Spleen (tissue), 7 donors: ENCODE measurements around the gene SETBP1.

ENCODE experiments used
- CTCF ChIP-seq, 11 experiments: fragments of 200-600 bp in 7 of 11; fragments of 450-650 bp in 4 of 11; sonication (generic) in 4 of 11; IDR thresholded peaks in 8 of 11; conservative IDR thresholded peaks in 3 of 11; 1 replicate in 7 of 11; 2 replicates in 4 of 11; pipeline versions ENCODE4 v1.4.0 to v1.8.0; 2016 to 2021; ENCODE audit warnings: antibody characterized with exemption in 11 of 11, inconsistent platforms in 4 of 11, mild to moderate bottlenecking in 1 of 11
- POLR2A ChIP-seq, 3 donors: fragments of 450-650 bp; IDR thresholded peaks; one replicate each; pipeline ENCODE4 v1.5.1; 2017; ENCODE audit warnings: antibody characterized with exemption in 3 of 3, mild to moderate bottlenecking in 1 of 3
- POLR2AphosphoS5 ChIP-seq, 3 donors: sonication (generic); formaldehyde crosslinking; IDR thresholded peaks; one replicate each; pipeline ENCODE4 v1.5.1; 2017; ENCODE audit warnings: antibody characterized with exemption in 3 of 3
- donor health status: DM: no; HTN: no; CAD: no; lungs with moderate emphysema.
- donor health status: DM: no; HTN: no; CAD: no.
- donor health status: DM: no; HTN: no; CAD: no.

- no peak for TF ChIP-seq CTCF (IDR thresholded peaks at IDR 0.05 in 8 of 11, conservative IDR thresholded peaks at IDR 0.05 in 3 of 11)
- TF ChIP-seq POLR2A (IDR thresholded peaks at IDR 0.05), result no peak
- no peak for TF ChIP-seq POLR2AphosphoS5 (IDR thresholded peaks at IDR 0.05)
Observed at GRCh38 chr18:45066210-45066609, 385.5 kb downstream of the SETBP1 start.
